Stomach (tissue), 9 donors: ENCODE measurements around the gene SP5. TPM values are rescaled to one million over a fixed set of nuclear protein-coding genes. Genes with fewer than 3 reads are reported as not detected.

Experiments
- DNase-seq, 2 donors: peaks; one replicate each; pipeline versions ENCODE4 v3.0.0 to v3.0.0-alpha.2; 2013 to 2019
- H3K27ac ChIP-seq, 5 donors: fragments of 200-600 bp in 4 of 5; sonication (generic) in 4 of 5; one replicate each; pipeline ENCODE4 v1.5.1; 2013 to 2019; ENCODE audit warnings: mild to moderate bottlenecking in 1 of 5, moderate library complexity in 1 of 5
- H3K27me3 ChIP-seq, 3 donors: fragments of 200-600 bp; sonication (generic); one replicate each; pipeline ENCODE4 v1.5.1; 2017 to 2019; ENCODE audit warnings: mixed run types in 1 of 3
- H3K36me3 ChIP-seq, 4 donors: fragments of 200-600 bp; sonication (generic); 1 replicate in 3 of 4; 2 replicates in 1 of 4; pipeline ENCODE4 v1.5.1; 2016 to 2019
- H3K4me1 ChIP-seq, 4 donors: fragments of 200-600 bp; sonication (generic); one replicate each; pipeline ENCODE4 v1.5.1; 2016 to 2019
- H3K4me3 ChIP-seq, 4 donors: fragments of 200-600 bp; sonication (generic) in 3 of 4; one replicate each; pipeline ENCODE4 v1.5.1; 2016 to 2019; ENCODE audit warnings: mild to moderate bottlenecking in 1 of 4
- H3K9me3 ChIP-seq, 4 donors: fragments of 200-600 bp; sonication (generic); one replicate each; pipeline ENCODE4 v1.5.1; 2016 to 2019
- CTCF ChIP-seq, 7 experiments: fragments of 450-650 bp in 4 of 7; fragments of 200-600 bp in 3 of 7; sonication (generic) in 3 of 7; IDR thresholded peaks; one replicate each; pipeline ENCODE4 v1.5.1; 2016 to 2019; ENCODE audit warnings: antibody characterized with exemption in 7 of 7, control low read depth in 2 of 7, mild to moderate bottlenecking in 1 of 7
- EP300 ChIP-seq: sonication (generic); formaldehyde crosslinking; IDR thresholded peaks from one replicate; pipeline ENCODE4 v1.6.1; 2017; ENCODE audit warnings: antibody characterized with exemption
- POLR2A ChIP-seq, 4 donors: fragments of 450-650 bp; IDR thresholded peaks; one replicate each; pipeline ENCODE4 v1.6.1; 2016; ENCODE audit warnings: antibody characterized with exemption in 4 of 4, control low read depth in 2 of 4, mild to moderate bottlenecking in 1 of 4, moderate library complexity in 1 of 4
- POLR2AphosphoS5 ChIP-seq, 3 donors: sonication (generic); formaldehyde crosslinking; IDR thresholded peaks; one replicate each; pipeline ENCODE4 v1.6.1; 2016; ENCODE audit warnings: antibody characterized with exemption in 3 of 3
- WGBS, 5 donors: extraction: QIAGEN DNeasy Blood & Tissue Kit in 3 of 5; methylation state at CpG; one replicate each; pipeline versions ENCODE4 v1.1.5 to v1.1.7; 2013 to 2018; 5-methylcytosine and 5-hydroxymethylcytosine counted together
- intact Hi-C: fragments of 100-400 bp; cut with DNase I; formaldehyde crosslinking; loops from one replicate; pipeline ENCODE4 v1.15.1; 2023; ENCODE audit warnings: low total_unique reads
- polyA plus RNA-seq, 3 donors: library from polyadenylated mRNA; stranded (reverse); fragments of 200-250 nt; gene quantifications; one replicate each; pipeline ENCODE4 v1.2.3, GENCODE V29; 2013
- total RNA-seq, 5 donors: library from RNA; depleted of rRNA; stranded (reverse); fragments of >200 nt; gene quantifications; one replicate each; pipeline versions ENCODE4 v1.1.0 to v1.2.3, GENCODE V29; 2014 to 2016
- donor health status: healthy with polysubstance abuse.
- donor health status: Bipolar disorder and iron deficiency.
- donor health status: healthy.

The SP5 gene
- total and polyA plus RNA-seq, 8 donors = 0.92 to 5.8 (median 3.0) TPM; not detected in 2

GRCh38 chr2:170711774-170712652 lies 3.1 kb upstream of the SP5 start:
- Histone ChIP-seq H3K4me3 (peak overlapping the region; percentile 19 to 37 (median 23)), H3K27ac (peak overlapping the region in 1 of 5 donors; percentile 48), H3K9me3 (no peaks in the 10 kb centered on the region), H3K27me3 (peaks cover 6 to 91% (median 53%) of the 10 kb centered on the region in 3 donors), H3K36me3 (no peaks in the 10 kb centered on the region), H3K4me1 (peaks cover 51 to 60% (median 55%) of the 10 kb centered on the region in 4 donors)
- intact Hi-C loops = loop anchor here (10.0 kb wide), 1 partner anchor 103 kb away; the partner anchor contains the start of gene GAD1
- TF ChIP-seq POLR2AphosphoS5 (IDR thresholded peaks at IDR 0.05) (no peak), EP300 (no peak), POLR2A (IDR thresholded peaks at IDR 0.05) (no peak), CTCF (IDR thresholded peaks at IDR 0.05) (no peak)
- 2 to 4% (median 4%) methylated on average over 28 to 51 of the region's 51 CpGs for WGBS, 5 donors
- DNase-seq = peak; percentile 48 to 67

- Histone ChIP-seq H3K27ac (peak overlapping the region in 2 of 5 donors; percentile 93), H3K9me3 (no peaks in the 10 kb centered on the region), H3K27me3 (peaks cover 6 to 98% (median 62%) of the 10 kb centered on the region in 3 donors), H3K36me3 (no peaks in the 10 kb centered on the region), H3K4me3 (peak overlapping the region in 3 of 4 donors; percentile 53 to 67 (median 58)), H3K4me1 (peaks cover 60 to 69% (median 62%) of the 10 kb centered on the region in 4 donors)
- intact Hi-C loops = loop anchor here (10.0 kb wide), 1 partner anchor 102 kb away; the partner anchor contains the start of gene GAD1
- WGBS, 5 donors = 23 to 47% (median 32%) methylated on average over 27 to 41 of the region's 41 CpGs
- peak in 1 of 2 donors; percentile 26 for DNase-seq
- TF ChIP-seq POLR2AphosphoS5 (IDR thresholded peaks at IDR 0.05) (no peak), POLR2A (IDR thresholded peaks at IDR 0.05) (no peak), EP300 (no peak), CTCF (IDR thresholded peaks at IDR 0.05) (no peak)
Measured at GRCh38 chr2:170712653-170713542, 2.2 kb upstream of the SP5 start.

GRCh38 chr2:170713543-170714380 lies 1.4 kb upstream of the SP5 start:
- H3K4me3 ChIP-seq = peak overlapping the region; percentile 52 to 67 (median 56)
- no peaks in the 10 kb centered on the region for H3K9me3 ChIP-seq
- H3K36me3 ChIP-seq = no peaks in the 10 kb centered on the region
- intact Hi-C loops = loop anchor here (10.0 kb wide), 1 partner anchor 101 kb away; the partner anchor contains the start of gene GAD1
- H3K27ac ChIP-seq = peak overlapping the region; percentile 81 to 93 (median 83)
- peaks cover 6 to 98% (median 71%) of the 10 kb centered on the region in 3 donors for H3K27me3 ChIP-seq
- TF ChIP-seq POLR2AphosphoS5 (IDR thresholded peaks at IDR 0.05) = no peak
- TF ChIP-seq POLR2A (IDR thresholded peaks at IDR 0.05) = no peak
- no peak for TF ChIP-seq EP300
- TF ChIP-seq CTCF (IDR thresholded peaks at IDR 0.05) = no peak
- peak in 1 of 2 donors; percentile 53 for DNase-seq
- H3K4me1 ChIP-seq = peaks cover 60 to 69% (median 62%) of the 10 kb centered on the region in 4 donors
- WGBS, 5 donors = 0 to 3% (median 3%) methylated on average over 18 to 76 of the region's 76 CpGs
